Suprapubic skin (tissue), 4 donors: ENCODE data around the gene HDAC3.

Experiments used
- CTCF ChIP-seq, 2 donors: fragments of 200-600 bp in 1 of 2; fragments of 450-650 bp in 1 of 2; sonication (generic) in 1 of 2; IDR thresholded peaks; one replicate each; pipeline ENCODE4 v1.5.1; 2016 to 2019; ENCODE audit warnings: antibody characterized with exemption in 2 of 2, mild to moderate bottlenecking in 1 of 2, moderate library complexity in 1 of 2
- POLR2A ChIP-seq, 2 donors: fragments of 450-650 bp; IDR thresholded peaks; one replicate each; pipeline ENCODE4 v1.6.1; 2017; ENCODE audit warnings: antibody characterized with exemption in 2 of 2, mild to moderate bottlenecking in 2 of 2, moderate library complexity in 2 of 2
- POLR2AphosphoS5 ChIP-seq, 3 donors: sonication (generic); formaldehyde crosslinking; IDR thresholded peaks; one replicate each; pipeline ENCODE4 v1.6.1; 2017; ENCODE audit warnings: antibody characterized with exemption in 3 of 3

DNA sequence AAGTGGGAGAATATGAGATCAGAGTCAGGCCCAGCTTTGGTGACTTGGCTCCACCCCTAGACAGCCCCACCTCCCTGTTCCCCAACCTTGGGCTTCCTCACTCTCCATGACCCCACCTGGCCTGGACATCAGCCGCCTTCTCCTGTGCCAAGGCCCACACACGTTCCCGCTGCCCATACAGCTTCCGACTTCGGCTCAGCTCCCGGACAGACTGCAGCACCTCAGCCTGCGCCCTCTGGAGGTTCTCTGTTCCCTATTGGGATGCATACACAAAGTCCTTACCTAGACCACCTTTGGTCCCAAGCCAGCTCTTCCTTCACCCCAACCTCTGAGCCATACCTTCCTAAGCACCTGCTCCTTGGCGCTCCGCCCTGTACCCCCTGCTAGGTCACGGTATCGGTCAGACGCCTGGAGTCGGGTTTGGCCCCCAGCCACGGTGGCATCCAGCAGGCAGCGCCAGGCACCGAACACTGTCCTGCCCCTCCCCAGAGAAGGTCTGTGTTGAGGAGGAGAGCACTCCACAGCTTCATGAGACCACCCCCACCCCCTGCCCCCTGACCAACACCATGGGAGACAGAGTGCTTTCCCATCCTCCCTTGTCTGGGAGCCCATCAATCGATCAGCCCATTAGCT lies 12.5 kb upstream of the HDAC3 start:
- no peak for TF ChIP-seq CTCF (IDR thresholded peaks at IDR 0.05)
- TF ChIP-seq POLR2A (IDR thresholded peaks at IDR 0.05) = no peak
- TF ChIP-seq POLR2AphosphoS5 (IDR thresholded peaks at IDR 0.05) = no peak
